DND-41 (cell line): ENCODE measurements around the gene BTBD10.

ENCODE experiments used
- EZH2 ChIP-seq: IDR thresholded peaks from 3 replicates; pipeline ENCODE4 v1.6.1; 2012; ENCODE audit warnings: borderline replicate concordance, low read depth, mild to moderate bottlenecking, moderate library complexity, low read length, inconsistent platforms; ENCODE audit not compliant: severe bottlenecking
- TF ChIP-seq, protein P1 (sequence below): IDR thresholded peaks from 2 replicates; pipeline ENCODE4 v1.5.1; 2012; ENCODE audit warnings: borderline replicate concordance, low read length, moderate library complexity, mild to moderate bottlenecking; ENCODE audit not compliant: poor library complexity, severe bottlenecking; ENCODE audit errors: extremely low read depth

DNA sequence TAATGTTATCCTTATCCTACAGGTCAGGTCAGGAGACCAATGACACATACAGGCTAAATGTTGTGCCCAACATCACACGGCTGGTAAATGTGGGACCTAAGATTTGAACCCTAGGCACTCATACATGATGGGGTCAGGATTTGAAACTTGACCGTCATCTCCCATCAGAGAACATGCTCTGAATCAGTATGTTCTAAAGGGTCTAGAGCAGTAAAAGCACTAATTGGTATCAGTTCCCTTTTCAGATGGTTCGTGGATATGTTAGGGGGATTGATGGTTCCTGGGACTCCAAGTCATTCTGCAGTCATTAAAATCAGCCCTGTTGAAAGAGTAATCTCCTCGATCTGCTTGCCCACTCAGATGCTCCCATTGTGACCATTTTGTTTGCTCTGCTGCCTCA lies 120.0 kb downstream of the BTBD10 start:
- TF ChIP-seq, protein P1, sequence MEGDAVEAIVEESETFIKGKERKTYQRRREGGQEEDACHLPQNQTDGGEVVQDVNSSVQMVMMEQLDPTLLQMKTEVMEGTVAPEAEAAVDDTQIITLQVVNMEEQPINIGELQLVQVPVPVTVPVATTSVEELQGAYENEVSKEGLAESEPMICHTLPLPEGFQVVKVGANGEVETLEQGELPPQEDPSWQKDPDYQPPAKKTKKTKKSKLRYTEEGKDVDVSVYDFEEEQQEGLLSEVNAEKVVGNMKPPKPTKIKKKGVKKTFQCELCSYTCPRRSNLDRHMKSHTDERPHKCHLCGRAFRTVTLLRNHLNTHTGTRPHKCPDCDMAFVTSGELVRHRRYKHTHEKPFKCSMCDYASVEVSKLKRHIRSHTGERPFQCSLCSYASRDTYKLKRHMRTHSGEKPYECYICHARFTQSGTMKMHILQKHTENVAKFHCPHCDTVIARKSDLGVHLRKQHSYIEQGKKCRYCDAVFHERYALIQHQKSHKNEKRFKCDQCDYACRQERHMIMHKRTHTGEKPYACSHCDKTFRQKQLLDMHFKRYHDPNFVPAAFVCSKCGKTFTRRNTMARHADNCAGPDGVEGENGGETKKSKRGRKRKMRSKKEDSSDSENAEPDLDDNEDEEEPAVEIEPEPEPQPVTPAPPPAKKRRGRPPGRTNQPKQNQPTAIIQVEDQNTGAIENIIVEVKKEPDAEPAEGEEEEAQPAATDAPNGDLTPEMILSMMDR = no peak
- TF ChIP-seq EZH2 = no peak
